ENCODE measurements around the gene KCNQ2.

KCNQ2 gene

DNA sequence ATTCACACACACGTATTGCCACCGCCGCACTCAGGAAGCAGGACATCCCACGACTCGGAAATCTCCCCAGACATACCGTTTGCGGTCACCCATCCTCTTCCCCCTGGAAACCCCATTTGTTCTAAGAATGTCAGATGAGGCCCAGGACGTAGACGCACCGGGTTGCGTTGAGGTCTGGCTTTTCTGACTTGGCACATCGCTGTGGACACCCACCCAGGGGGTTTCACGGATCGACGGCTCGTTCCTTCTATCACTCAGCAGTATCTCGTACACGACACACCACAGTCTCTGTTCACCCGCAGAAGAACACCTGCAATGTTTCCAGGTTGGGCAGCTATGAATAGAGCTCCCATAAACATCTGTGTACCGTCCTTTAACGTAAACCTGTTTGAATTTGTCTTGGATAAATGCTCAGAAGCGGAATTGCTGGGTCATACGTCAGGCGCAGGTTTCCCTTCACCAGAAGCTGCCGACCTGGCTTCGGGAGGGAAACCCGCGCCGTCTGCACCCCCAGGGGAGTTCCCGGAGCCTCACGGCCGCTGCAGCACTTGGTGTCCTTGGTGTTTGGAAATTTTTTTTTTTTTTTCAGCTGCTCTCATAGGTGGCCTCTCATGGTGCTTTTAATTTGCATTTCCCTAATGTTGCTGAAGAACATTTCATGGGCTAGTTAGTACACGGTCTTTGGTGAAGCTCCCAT lies 35.8 kb upstream of the KCNQ2 start:
- TF ChIP-seq, protein P1, sequence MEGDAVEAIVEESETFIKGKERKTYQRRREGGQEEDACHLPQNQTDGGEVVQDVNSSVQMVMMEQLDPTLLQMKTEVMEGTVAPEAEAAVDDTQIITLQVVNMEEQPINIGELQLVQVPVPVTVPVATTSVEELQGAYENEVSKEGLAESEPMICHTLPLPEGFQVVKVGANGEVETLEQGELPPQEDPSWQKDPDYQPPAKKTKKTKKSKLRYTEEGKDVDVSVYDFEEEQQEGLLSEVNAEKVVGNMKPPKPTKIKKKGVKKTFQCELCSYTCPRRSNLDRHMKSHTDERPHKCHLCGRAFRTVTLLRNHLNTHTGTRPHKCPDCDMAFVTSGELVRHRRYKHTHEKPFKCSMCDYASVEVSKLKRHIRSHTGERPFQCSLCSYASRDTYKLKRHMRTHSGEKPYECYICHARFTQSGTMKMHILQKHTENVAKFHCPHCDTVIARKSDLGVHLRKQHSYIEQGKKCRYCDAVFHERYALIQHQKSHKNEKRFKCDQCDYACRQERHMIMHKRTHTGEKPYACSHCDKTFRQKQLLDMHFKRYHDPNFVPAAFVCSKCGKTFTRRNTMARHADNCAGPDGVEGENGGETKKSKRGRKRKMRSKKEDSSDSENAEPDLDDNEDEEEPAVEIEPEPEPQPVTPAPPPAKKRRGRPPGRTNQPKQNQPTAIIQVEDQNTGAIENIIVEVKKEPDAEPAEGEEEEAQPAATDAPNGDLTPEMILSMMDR (IDR thresholded peaks at IDR 0.05; ENCODE audit: low read depth, low read length) = no peak
- in situ Hi-C loops (cut with HindIII; ENCODE audit: low sequenced_read_pairs) = no loop called here
- no peak overlapping the region for H3K4me3 ChIP-seq (ENCODE audit: low read depth, low read length)
- DNase-seq (ENCODE audit: low read depth, low spot score) = no peak

DNA sequence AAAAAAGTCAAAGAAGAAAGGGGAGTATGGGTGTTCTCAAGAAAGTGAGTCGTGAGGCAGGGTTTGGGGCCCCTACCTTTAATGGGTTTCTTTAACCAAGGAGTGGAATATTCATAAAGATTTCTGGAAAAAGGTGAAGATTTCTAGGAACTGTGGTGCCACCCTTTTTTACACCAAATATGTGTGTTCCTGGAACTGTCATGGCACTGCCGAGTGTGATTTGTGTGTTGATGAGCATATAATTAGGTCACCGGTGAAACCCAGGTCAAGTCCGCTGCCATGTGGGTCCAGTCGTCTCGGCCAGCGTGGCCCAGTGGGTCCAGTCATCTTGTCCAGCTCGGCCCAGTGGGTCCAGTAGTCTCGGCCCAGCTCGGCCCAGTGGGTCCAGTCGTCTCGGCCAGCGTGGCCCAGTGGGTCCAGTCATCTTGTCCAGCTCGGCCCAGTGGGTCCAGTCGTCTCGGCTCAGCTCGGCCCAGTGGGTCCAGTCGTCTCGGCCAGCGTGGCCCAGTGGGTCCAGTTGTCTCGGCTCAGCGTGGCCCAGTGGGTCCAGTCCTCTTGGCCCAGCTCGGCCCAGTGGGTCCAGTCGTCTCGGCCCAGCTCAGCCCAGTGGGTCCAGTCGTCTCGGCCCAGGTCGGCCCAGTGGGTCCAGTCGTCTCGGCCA lies 34.8 kb upstream of the KCNQ2 start:
- TF ChIP-seq, protein P1 (IDR thresholded peaks at IDR 0.05; ENCODE audit: low read depth, low read length) = no peak
- in situ Hi-C loops (cut with HindIII; ENCODE audit: low sequenced_read_pairs) = no loop called here
- no peak for DNase-seq (ENCODE audit: low read depth, low spot score)
- no peak overlapping the region for H3K4me3 ChIP-seq (ENCODE audit: low read depth, low read length)

GRCh38 chr20:63505723-63506122 lies 33.3 kb upstream of the KCNQ2 start:
- in situ Hi-C loops (cut with HindIII; ENCODE audit: low sequenced_read_pairs) = no loop called here
- TF ChIP-seq, protein P1 (IDR thresholded peaks at IDR 0.05; ENCODE audit: low read depth, low read length) = no peak
- no peak overlapping the region for H3K4me3 ChIP-seq (ENCODE audit: low read depth, low read length)
- no peak for DNase-seq (ENCODE audit: low read depth, low spot score)

- H3K4me3 ChIP-seq (ENCODE audit: low read depth, low read length) = no peak overlapping the region
- TF ChIP-seq, protein P1 (IDR thresholded peaks at IDR 0.05; ENCODE audit: low read depth, low read length) = no peak
- no peak for DNase-seq (ENCODE audit: low read depth, low spot score)
- in situ Hi-C loops (cut with HindIII; ENCODE audit: low sequenced_read_pairs) = no loop called here
Measured at GRCh38 chr20:63505281-63505680, 32.8 kb upstream of the KCNQ2 start.

GRCh38 chr20:63504642-63505041 lies 32.2 kb upstream of the KCNQ2 start:
- TF ChIP-seq, protein P1 (IDR thresholded peaks at IDR 0.05; ENCODE audit: low read depth, low read length) = no peak
- no peak for DNase-seq (ENCODE audit: low read depth, low spot score)
- H3K4me3 ChIP-seq (ENCODE audit: low read depth, low read length) = no peak overlapping the region
- in situ Hi-C loops (cut with HindIII; ENCODE audit: low sequenced_read_pairs) = no loop called here

GRCh38 chr20:63503524-63503923 lies 31.1 kb upstream of the KCNQ2 start:
- in situ Hi-C loops (cut with HindIII; ENCODE audit: low sequenced_read_pairs) = no loop called here
- no peak overlapping the region for H3K4me3 ChIP-seq (ENCODE audit: low read depth, low read length)
- TF ChIP-seq, protein P1 (IDR thresholded peaks at IDR 0.05; ENCODE audit: low read depth, low read length) = no peak
- no peak for DNase-seq (ENCODE audit: low read depth, low spot score)
